ENCODE results near the gene LMF1.
"Not testable (repeated sequence)": the region's sequence is repeated elsewhere in the genome, so short reads cannot be mapped to it uniquely, and the experiment has no call there.

Gene LMF1

DNA sequence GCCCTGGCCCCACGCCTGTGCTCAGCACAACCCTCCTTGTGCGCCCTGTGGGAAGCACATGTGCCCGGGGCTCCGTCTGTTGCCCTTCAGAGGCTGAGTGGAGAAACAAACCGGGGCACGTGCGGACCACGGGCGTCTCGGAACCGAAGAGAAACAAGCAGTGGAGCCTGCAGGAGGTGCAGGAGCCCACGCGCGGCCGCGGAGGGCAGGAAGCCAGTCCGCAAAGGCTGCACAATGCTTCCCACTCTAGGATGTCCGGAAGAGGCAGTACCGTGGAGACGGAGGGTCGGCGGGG, 94.8 kb downstream of the LMF1 start:
- DNase-seq, result no peak

DNA sequence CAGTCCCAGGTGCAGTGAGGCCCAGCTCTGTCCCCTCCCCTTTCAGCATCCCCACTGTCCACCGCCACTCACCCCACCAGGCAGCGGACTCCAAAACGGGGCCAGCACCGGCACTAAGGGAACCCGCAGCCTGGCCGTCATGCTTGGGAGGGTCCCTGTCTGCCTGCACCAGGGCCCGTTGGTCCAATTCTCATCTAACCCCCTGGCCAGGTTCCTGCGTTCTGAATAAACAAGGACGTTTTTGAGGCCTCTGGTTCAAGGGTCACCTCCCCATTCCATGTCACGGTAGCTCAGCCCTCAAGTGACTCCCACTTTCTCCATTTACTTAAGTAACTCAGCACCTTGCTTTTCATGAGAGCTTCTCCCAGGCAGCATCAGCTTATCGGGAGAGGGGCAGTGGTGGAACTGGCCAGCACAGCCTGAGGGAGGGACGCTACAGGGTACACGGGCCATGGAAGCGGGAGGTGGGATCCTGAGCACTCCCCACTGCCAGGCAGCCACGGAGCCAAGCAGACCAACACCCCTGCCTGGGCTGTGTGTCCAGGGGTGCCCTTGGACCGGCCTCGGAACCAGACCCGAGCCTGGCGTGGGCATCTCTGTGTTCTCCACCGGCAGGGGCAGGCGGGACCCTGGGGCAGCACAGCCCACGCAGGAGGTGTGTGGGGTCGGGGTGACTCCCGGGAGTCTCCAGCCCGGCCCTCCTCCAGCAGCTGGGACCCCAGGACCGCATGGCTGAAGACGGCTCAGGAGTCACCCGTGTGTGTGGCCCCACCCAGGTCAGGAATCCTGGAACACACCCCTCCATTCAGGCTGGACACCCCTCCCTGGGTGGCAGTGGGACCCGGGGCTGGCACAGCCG, 95.4 kb downstream of the LMF1 start:
- no peak for DNase-seq

DNA sequence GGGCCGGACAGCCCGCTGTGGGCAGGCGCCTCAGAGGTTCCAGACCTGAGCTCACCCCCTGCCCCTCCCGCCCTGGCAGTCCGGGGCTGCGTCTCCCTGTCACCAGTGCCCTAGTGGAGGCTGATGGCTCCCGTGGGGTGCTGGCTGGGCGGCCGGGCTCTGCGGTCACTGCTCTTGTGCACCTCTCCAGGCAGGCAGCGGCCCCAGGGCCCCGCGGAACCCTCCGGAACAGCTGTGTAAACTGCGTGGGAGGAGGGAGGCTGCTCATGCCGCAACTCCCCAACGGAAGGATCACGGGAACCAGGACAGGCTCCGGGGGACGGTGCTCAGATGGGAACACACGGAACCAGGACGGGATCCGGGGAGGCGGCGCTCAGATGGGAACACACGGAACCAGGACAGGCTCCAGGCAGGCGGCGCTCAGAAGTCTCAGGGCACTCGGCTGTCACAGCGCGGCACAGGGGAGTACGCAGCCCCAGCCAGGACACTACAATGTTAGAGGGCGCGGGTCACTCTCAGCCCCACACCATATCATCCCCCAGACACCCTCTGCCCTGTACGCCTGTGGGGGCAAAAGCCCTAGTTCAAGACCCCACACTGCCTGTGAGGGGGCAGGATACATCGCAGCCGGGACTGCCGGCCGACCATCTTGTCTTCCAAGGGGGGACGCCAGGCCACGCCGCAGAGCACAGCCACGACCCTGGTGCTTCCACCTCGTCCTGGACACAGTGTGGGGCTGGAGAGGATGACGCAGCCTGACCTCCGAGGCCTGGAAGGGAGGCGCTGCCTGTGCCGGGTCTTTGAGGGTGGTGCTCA, 96.2 kb downstream of the LMF1 start:
- no peak for DNase-seq

DNA sequence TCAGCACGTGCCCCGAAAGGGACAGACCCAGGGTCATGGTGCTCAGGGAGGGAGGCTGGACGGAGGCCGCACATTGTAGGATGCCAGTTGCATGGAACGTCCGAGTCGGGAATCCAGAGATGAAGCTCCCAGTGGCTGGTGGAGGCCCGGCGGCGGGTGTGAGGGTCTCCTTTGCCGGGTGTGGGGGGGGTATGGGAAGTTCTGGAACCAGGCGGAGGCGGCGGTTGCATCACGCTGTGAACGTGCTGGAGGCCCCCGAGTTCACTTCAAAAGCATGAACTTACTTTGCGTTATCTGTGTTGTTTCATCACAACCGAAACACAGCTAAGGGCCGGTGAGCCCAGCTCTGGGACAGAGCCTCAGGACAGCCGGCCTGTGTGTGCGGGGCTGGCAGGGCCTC, 96.9 kb downstream of the LMF1 start:
- DNase-seq, result no peak

DNA sequence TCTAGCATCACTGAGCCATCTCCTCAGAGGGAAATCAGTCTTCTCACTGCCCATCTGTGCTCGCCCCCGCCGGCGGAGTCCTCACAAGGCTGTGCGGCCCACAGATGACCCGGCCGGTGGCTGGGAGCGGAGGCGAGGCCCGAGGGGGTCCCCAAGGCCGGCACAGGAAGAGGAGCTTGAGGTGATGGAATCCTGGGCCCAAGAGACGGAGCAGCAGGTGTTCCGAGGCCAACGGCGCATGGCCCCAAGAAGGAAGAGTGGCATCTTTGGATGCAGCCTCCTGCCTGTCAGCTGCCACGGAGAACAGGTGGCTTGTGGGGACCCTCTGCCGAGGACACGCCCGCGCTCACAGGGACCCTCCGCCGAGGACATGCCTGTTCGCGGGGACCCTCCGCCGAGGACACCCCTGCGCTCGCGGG, 97.5 kb downstream of the LMF1 start:
- no peak for DNase-seq

DNA sequence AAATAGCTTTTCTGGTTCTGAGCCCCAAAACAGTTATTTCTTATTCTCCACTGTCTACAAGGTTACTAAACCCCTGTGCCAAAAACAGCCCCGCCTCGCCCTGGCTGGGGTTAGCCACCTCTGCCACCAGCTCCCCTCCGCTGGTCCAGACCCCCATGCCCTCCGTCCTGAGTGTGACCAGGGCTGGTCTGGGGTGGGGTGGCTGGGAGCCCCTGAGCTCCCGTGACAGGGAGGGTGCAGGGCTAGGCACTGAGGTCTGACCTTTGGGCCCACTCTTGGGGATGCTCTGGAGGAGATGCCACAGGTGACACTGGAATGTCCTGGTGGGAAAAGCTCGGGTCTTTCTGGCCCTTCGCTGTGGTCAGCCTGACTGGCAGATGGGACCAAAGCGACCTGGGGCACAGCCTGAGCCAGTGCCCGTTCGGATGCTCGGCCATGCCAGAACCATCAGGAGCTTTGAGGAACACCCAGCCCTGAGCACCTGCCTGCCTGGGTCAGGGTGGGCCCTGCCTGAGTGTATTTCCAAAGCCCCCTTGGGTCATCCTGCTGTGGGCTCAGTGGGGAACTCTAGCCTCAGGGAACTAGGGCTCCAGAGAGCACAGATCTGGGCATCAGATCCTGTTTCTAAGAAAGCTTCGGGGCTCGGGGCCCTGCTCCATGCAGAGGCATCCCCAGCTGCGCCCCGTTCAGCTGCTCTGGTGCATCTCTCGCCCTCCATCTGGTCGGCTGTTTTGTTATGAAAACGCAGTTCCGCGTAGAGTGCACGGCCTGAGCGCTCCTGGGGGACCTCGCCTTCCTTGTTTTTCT, 98.1 kb downstream of the LMF1 start:
- DNase-seq, result no peak

DNA sequence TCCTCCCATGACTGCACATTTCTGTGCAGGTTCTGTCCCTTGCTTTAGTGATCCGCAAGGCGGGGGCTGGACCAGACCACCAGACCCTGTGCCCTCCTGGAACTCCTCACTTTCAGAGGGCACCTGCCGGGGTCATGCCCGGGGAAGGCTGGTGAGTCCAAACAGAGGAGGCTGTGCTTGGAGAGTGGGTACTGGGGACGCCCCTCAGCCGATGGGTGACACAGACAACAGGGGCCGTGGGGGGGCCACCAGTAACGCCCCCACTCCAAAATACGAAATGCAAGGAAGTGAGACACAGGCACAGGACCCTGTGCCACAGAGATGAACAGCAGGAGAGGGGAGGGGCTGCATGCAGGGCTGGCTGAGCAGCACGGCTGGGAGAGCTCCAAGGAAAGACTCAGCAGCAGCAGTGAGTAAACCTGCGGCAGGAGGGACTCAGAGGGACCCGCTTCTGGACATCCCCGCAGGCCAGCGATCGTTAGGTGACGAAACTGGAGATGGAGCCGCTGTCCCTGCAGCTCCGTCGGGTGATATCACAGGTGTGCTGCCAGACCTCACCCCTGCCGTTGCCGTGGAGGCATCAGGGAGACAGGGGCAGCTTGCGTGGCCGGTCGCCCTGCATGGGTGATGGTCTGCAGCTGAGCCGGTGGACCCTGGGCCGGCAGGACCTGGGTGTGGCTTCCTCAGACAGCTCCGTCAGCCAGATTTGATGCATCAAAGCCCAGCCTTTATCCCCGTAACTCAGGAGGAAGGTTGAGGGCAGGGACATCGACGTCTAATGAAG, 99.0 kb downstream of the LMF1 start:
- DNase-seq, result no peak

DNA sequence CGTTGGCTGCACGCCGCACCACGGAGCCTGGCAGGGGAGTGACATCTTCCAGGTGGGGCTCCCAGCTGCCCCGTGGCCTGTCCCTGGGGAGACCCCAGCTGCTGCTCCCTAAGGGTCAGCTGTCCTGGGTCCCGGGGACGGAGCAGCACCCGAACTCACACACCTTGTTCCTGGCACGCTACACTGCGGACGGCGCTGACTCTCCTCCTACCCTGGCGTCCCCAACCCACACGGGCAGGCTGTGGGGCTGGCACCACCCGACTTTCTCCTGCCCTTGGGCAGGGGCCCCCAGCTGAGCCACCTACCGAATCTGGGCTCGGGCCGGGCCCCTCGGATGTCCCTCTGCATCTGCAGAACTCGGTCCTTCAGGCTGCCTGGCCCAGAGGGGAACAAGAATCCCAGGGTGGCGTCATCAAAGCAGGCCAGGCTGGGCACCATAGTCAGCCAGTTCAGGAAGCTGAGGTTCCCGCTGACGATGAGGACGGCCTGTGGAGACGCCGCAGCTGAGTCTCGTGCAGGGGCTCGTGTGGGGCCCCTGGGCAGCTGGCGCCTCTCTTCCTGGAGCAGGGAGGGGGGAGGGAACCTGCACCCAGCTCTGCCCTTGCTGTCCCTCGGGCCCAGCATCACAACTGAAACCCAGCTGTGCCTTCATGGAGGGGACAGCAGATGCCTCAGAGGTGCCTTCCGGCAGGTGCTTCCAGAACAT, 99.8 kb downstream of the LMF1 start:
- DNase-seq, result no peak

DNA sequence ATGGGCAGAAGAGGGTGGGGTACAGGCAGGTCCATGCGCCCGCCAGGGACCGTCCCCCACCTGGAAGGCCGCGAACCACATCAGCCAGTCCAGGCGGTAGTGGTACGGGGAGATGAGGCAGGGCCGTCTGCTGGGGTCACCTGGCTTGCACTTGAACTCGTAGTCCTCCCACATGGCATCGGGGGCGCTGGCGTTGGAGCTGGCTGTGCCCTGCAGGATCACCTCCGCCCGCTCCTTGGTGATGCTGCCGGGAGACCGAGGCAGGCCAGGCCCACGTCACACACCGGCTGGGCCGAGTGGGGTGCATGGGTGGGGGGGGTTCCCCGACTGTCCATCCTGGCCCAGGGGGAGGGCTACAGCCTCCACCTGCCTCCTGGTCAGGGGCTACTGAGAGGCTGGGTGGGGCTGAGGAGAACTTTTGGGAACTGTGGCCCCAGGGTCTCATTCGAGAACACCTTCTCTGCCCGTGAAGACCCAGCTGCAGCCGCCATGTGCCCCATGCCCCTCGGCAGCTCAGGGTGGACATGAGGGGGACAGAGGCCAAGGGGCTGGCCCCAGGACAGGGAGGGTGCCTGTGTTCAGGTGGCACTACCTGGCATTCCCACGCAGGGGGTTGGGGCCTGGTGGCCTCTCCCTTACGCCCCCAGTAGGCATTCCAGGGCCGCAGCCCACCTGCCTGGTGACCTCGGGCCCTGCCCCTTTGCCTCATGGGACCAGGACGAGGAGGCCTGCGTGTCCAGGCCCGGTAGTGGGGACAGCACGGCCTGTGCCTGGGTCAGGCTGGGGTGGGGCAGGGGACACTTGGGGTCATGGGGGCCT, 100.8 kb downstream of the LMF1 start:
- DNase-seq, result no peak

DNA sequence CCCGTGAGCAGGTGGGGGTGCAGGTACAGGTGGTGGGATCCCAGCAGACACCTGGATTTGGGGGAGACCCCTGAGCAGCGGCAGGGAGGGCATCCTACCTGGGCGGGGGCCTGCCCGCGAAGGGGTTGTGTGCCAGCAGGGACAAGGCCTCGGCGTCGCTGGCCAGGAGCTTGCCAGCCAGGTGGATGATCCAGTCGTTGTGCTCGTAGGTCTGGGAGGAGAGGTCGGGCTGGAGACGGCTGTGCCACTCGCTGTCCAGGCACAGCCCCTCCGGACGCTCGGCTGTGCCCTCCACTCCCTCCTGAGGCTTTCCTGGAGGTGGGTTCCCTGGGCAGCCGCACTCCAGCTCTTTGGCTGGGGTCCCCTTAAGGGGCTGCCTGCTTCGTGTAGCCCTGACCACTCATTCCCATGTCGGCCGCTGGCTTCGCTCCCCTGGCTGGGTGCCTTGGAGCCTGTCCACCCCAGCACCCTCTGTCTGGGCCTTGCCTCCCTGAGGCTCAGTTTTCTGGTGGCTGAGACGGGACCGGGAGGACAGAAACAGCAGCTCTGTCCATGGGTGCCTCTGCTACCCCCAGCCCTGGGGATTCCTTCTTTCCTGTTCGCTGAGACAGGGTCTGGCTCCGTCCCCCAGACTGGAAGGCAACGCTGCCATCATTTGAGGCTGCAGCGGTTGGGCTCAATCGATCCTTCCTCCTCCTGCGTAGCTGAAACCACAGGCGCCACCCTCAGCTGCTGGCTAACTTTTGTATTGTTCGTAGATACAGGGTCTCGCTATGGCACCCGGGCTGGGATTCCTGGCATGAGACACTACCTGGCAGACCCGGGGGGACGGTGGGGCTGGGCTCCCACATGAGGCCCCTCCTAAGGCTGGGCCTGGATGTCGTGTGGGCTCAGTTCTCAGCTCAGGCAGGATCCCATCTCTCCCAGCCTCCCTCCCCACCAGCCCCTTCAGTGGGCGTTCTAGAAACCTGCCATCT, 101.7 kb downstream of the LMF1 start:
- DNase-seq, result no peak

DNA sequence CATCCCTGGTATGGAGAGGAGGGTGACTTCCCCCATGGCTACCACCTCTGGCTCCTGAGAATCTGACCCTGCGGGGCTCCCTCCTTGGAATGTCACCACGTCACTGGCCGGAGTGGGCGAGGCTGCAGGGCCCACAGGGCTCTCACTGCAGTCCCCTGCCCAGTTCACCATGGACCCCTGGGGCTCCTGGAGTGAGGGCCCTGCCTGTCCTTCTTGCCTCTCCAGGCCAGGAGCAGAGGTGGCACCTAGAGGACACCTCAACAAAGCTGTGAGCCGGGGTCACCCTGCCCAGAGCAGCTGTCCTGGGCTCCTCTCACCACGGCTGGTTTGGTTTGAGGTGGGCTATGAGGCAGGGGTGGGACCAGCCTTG, 102.4 kb downstream of the LMF1 start:
- DNase-seq, result no peak

DNA sequence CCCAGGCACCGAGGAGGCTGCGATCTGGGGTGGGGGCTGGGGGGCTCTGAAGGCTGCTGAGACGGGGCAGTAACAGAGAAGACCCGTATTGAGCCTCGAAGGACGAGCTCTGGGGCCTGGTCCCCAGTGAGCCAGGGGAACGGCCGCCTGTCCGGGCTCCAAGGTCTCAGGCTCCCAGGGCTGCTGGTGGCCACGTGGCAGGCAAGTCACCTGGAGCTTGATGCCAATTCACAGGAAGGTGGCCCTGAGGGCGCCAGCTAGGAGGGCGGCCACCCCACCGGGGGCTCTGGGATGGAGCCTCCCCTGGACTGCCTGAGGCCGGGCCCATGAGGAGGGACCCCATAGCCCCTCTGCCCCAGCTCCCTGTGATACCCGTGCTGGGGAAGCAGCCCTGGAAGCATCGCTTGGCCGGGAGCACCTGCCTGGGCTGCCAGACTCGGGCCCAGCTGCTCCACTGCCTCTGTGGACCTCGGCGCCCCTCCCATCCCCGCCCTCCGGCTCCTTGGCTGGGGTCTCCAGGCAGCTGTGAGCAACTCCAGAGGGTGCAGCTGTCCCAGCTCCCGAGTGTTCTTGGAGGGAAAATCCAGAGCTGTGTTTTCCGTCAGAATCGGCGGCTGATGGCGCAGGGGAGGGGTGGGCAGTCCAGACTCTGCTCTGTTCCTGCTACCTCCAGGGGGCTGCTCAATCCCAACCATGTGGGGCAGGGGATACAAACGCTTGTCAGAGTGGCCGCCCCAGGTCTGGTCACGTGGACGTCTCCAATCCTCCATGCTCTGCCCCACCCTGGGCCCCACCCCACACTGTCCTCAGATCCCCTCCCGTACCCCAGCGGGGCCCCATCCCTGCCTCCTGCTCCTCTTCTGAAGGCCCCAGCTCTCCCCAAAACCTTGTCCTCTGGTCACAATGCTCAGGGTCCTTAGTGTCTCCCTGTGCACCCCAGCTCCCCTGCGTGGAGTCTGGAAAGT, 103.1 kb downstream of the LMF1 start:
- DNase-seq, result no peak

DNA sequence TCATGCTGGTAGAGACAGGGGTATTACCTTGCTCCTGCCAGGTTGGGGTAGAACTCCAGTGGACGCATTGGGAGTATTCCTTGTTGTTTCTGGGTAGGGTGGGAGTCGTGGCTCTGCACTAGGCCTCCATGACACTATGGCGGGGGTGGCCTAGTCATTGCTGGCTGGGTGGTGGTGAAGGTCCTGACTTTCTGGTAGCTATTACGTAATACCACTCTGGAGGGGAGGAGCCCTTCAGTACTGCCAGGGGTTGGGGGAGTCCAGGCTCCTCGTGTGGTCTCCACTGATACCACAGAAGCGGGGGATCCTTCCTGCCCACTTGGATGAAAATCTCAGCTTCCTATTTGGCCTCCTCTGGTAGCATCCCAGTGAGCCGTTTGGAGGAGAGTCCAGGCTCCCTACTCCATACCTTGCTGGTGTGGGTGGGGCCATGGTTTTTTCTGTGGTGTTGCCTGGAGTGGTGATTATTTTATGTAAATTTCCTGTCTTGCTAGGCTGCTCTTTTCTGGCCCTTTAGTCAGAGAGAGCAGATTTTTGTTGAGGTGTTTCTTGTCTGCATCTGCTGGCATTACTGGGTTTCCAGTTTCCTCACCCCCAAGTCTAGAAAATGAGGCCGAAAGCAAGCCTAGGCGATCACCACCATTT, 104.4 kb downstream of the LMF1 start:
- DNase-seq, result no peak

DNA sequence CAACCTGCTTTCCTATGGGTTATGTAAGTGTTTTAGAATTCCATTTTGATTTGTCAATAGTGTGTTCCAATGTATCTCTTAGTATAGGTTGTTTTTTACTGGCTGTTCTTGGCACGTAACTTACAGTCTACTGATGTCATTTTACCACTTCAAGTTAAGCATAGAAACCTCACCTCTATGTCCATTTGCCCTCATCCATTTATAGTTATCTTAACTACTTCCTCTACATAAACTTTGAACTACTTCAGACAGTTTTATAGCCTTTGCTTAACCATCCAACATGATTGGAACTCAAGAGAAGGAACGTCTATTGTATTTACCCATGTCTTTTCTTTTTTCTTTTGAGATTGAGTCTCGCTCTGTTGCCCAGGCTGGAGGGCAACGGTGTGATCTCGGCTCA, 105.8 kb downstream of the LMF1 start:
- no peak for DNase-seq

DNA sequence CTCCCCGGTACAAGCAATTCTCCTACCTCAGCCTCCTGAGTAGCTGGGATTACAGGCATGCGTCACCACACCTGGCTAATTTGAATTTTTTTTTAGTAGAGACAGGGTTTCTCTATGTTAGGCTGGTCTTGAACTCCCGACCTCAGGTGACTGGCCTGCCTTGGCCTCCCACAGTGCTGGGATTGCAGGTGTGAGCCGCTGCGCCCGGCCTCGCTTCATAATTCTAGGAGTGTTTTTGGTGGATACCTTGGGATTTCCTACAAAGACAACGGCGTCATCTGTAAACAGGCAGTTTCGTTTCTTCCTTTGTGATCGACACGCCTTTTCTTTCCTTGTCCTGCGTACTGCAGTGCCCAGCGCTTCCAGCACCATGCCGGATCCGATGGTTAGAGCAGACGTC, 109.3 kb downstream of the LMF1 start:
- no peak for DNase-seq

DNA sequence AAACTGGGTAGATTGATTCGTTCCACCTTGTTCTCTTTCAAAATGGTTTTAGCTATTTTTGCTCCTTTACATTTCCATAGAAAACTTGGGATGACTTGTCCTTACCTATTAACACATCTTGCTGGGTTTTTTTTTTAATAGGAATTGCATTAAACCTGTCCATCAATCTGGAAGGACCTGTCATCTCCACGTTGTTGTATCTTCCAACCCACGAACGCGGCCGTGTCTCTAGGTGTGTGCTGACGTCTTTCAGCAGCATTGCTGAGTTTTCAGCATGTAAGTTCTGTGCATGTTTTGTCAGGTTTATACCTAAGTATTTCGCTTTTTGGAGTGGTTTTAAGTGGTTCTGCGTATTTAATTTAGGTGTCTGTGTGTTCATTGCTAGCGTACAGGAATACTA, 109.9 kb downstream of the LMF1 start:
- DNase-seq, result no peak

DNA sequence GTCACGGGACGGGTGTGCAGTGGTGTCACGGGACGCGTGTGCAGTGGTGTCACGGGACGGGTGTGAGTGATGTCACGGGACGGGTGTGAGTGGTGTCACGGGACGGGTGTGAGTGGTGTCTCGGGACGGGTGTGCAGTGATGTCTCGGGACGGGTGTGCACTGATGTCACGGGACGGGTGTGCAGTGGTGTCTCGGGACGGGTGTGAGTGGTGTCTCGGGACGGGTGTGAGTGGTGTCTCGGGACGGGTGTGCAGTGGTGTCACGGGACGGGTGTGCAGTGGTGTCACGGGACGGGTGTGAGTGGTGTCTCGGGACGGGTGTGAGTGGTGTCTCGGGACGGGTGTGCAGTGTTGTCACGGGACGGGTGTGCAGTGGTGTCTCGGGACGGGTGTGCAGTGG, 111.8 kb downstream of the LMF1 start:
- not testable (repeated sequence) for DNase-seq

DNA sequence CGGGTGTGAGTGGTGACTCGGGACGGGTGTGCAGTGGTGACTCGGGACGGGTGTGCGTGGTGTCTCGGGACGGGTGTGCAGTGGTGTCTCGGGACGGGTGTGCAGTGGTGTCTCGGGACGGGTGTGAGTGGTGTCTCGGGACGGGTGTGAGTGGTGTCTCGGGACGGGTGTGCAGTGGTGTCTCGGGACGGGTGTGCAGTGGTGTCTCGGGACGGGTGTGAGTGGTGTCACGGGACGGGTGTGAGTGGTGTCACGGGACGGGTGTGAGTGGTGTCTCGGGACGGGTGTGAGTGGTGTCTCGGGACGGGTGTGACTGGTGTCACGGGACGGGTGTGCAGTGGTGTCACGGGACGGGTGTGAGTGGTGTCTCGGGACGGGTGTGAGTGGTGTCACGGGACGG, 112.3 kb downstream of the LMF1 start:
- not testable (repeated sequence) for DNase-seq
